Fibroblast of lung (primary cell): ENCODE data around the gene GNPDA2. TPM values are rescaled to one million over a fixed set of nuclear protein-coding genes. Genes with fewer than 3 reads are reported as not detected.

Source experiments
- DNase-seq, 2 donors: peaks; one replicate each; pipeline versions ENCODE4 v3.0.0 to v3.0.0-alpha.2; 2010; ENCODE audit warnings: low read depth in 2 of 2
- H2AFZ ChIP-seq: 2 replicates; pipeline ENCODE4 v1.5.1; 2012; ENCODE audit warnings: low read length, control low read depth, inconsistent platforms
- H3K27ac ChIP-seq: 2 replicates; pipeline ENCODE4 v1.5.1; 2011; ENCODE audit warnings: low read length, control low read depth; ENCODE audit not compliant: insufficient read depth
- H3K27me3 ChIP-seq: 2 replicates; pipeline ENCODE4 v1.5.1; 2011; ENCODE audit warnings: mild to moderate bottlenecking, low read length; ENCODE audit not compliant: control insufficient read depth, insufficient read depth
- H3K36me3 ChIP-seq: 2 replicates; pipeline ENCODE4 v1.5.1; 2011; ENCODE audit warnings: low read length; ENCODE audit not compliant: control insufficient read depth, insufficient read depth
- H3K4me1 ChIP-seq: 2 replicates; pipeline ENCODE4 v1.5.1; 2011; ENCODE audit warnings: low read length; ENCODE audit not compliant: control insufficient read depth, insufficient read depth; ENCODE audit errors: extremely low read depth
- H3K4me2 ChIP-seq: 2 replicates; pipeline ENCODE4 v1.5.1; 2011; ENCODE audit warnings: low read length, control low read depth; ENCODE audit not compliant: insufficient read depth; ENCODE audit errors: extremely low read depth
- H3K4me3 ChIP-seq, 4 experiments: fragments of 200-600 bp in 1 of 4; sonication (generic) in 1 of 4; replicated peaks in 1 of 4; 2 replicates each; pipeline ENCODE4 v1.5.1; 2011 to 2016; ENCODE audit warnings: low read length in 4 of 4, low read depth in 3 of 4, mild to moderate bottlenecking in 3 of 4, control low read depth in 2 of 4, inconsistent platforms in 1 of 4, mixed read lengths in 1 of 4; ENCODE audit not compliant: insufficient read depth in 1 of 4; ENCODE audit errors: control extremely low read depth in 1 of 4
- H3K79me2 ChIP-seq: 2 replicates; pipeline ENCODE4 v1.5.1; 2012; ENCODE audit warnings: mild to moderate bottlenecking, low read length, inconsistent platforms; ENCODE audit not compliant: control insufficient read depth, insufficient read depth
- H3K9ac ChIP-seq: 2 replicates; pipeline ENCODE4 v1.5.1; 2011; ENCODE audit warnings: mild to moderate bottlenecking, low read length, control low read depth; ENCODE audit not compliant: insufficient read depth
- H3K9me3 ChIP-seq: 2 replicates; pipeline ENCODE4 v1.5.1; 2012; ENCODE audit warnings: low read depth, low read length; ENCODE audit not compliant: control insufficient read depth, insufficient read depth
- H4K20me1 ChIP-seq: 2 replicates; pipeline ENCODE4 v1.5.1; 2011; ENCODE audit warnings: low read length; ENCODE audit not compliant: control insufficient read depth, insufficient read depth; ENCODE audit errors: extremely low read depth
- EZH2 ChIP-seq: IDR thresholded peaks from 2 replicates; pipeline ENCODE4 v1.5.1; 2012; ENCODE audit warnings: low read length, control low read depth, mild to moderate bottlenecking; ENCODE audit errors: missing control alignments
- polyA plus RNA-seq, 2 donors: library from polyadenylated mRNA; depleted of rRNA in 1 of 2; stranded (reverse) in 1 of 2; unstranded in 1 of 2; fragments of >200 nt; gene quantifications; 2 replicates each; pipeline ENCODE4 v1.2.1, GENCODE V29; 2011 to 2012; ENCODE audit warnings: missing spikeins in 1 of 2
- total RNA-seq: library from RNA; depleted of rRNA; stranded (reverse); fragments of >200 nt; gene quantifications from 2 replicates; pipeline ENCODE4 v1.2.1, GENCODE V29; 2014
- TF ChIP-seq, protein P1 (sequence below), 2 donors: IDR thresholded peaks in 1 of 2; conservative IDR thresholded peaks in 1 of 2; 1 replicate in 1 of 2; 2 replicates in 1 of 2; pipeline ENCODE4 v1.5.1; 2011 to 2012; ENCODE audit warnings: low read length in 2 of 2, control low read depth in 1 of 2, inconsistent platforms in 1 of 2, low read depth in 1 of 2, mild to moderate bottlenecking in 1 of 2

GNPDA2 gene
- total and polyA plus RNA-seq, 2 donors (not counting 1 experiment from before 2014, with no cell fraction given), result 23.1 to 31.6 TPM

DNA sequence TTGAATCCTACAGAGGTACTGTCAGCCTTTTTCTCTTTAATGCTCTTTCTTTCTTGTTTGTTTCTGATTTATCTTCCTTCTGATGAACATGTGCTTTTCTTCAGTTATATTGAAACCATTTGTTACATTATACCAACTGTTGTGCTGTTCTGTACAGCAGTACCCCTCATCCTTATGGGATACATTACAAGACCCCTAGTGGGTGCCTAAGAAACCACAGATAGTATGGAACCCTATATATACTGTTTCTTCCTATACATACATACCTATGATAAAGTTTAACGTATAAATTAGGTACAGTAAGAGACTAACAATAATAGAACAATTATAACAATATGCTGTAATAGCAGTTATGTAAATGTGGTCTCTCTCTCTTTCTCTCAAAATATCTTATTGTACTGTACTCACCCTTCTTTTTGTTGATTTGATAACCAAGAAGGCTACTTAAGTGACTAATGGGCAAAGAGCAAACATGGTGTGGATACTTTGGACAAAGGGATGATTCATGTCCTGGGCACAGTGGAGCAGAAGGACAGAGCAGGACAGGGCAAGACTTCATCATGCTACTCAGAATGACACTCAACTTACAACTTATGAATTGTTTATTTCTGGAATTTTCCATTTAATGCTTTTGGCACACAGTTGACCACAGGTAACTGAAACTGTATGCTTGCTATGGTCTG is 64.3 kb downstream of the GNPDA2 start:
- no peak overlapping the region for H3K27ac ChIP-seq
- no peak for DNase-seq
- no peak overlapping the region for H3K4me3 ChIP-seq
- no peak overlapping the region for H3K9ac ChIP-seq
- no peaks in the 10 kb centered on the region for H3K36me3 ChIP-seq
- H3K27me3 ChIP-seq, result no peaks in the 10 kb centered on the region
- H3K9me3 ChIP-seq, result no peaks in the 10 kb centered on the region
- no peaks in the 10 kb centered on the region for H3K4me1 ChIP-seq
- H2AFZ ChIP-seq, result no peak overlapping the region
- no peaks in the 10 kb centered on the region for H4K20me1 ChIP-seq
- H3K79me2 ChIP-seq, result no peaks in the 10 kb centered on the region
- TF ChIP-seq, protein P1, sequence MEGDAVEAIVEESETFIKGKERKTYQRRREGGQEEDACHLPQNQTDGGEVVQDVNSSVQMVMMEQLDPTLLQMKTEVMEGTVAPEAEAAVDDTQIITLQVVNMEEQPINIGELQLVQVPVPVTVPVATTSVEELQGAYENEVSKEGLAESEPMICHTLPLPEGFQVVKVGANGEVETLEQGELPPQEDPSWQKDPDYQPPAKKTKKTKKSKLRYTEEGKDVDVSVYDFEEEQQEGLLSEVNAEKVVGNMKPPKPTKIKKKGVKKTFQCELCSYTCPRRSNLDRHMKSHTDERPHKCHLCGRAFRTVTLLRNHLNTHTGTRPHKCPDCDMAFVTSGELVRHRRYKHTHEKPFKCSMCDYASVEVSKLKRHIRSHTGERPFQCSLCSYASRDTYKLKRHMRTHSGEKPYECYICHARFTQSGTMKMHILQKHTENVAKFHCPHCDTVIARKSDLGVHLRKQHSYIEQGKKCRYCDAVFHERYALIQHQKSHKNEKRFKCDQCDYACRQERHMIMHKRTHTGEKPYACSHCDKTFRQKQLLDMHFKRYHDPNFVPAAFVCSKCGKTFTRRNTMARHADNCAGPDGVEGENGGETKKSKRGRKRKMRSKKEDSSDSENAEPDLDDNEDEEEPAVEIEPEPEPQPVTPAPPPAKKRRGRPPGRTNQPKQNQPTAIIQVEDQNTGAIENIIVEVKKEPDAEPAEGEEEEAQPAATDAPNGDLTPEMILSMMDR (conservative IDR thresholded peaks at IDR 0.05 in 1 of 2, IDR thresholded peaks at IDR 0.05 in 1 of 2; ENCODE audit: low read depth in 1 of 2, low read length in 2 of 2), result no peak
- TF ChIP-seq EZH2, result no peak
- no peak overlapping the region for H3K4me2 ChIP-seq

DNA sequence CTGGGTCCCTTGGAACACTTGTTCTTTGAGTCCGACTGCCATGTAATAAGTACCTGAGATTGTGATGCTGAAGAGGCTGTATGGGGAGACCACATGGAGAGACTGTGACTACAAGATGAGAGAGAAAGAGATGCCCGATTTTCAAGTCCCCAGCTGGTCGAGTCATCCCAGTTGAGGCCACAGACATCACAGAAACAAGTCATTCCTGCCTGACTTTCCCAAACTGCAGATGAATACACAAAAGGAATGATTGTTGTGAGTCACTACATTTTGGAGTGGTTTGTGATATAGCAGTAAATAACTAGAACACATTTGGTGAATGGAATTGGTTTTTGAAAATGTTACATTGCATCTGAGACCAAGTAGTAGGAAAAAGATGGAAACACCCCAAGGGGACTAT is 66.0 kb downstream of the GNPDA2 start:
- Histone ChIP-seq H3K4me1 (no peaks in the 10 kb centered on the region), H3K27ac (no peak overlapping the region), H3K4me3 (no peak overlapping the region), H3K9ac (no peak overlapping the region), H3K36me3 (no peaks in the 10 kb centered on the region), H2AFZ (no peak overlapping the region), H3K9me3 (no peaks in the 10 kb centered on the region), H3K79me2 (no peaks in the 10 kb centered on the region), H4K20me1 (no peaks in the 10 kb centered on the region), H3K4me2 (no peak overlapping the region), H3K27me3 (no peaks in the 10 kb centered on the region)
- TF ChIP-seq EZH2, result no peak
- TF ChIP-seq, protein P1 (conservative IDR thresholded peaks at IDR 0.05 in 1 of 2, IDR thresholded peaks at IDR 0.05 in 1 of 2; ENCODE audit: low read depth in 1 of 2, low read length in 2 of 2), result no peak
- DNase-seq, result no peak

GRCh38 chr4:44652002-44652401 is 74.4 kb downstream of the GNPDA2 start:
- no peak for DNase-seq
- Histone ChIP-seq H3K4me3 (no peak overlapping the region), H3K4me2 (no peak overlapping the region), H3K9me3 (no peaks in the 10 kb centered on the region), H3K79me2 (no peaks in the 10 kb centered on the region), H3K27ac (no peak overlapping the region), H4K20me1 (no peaks in the 10 kb centered on the region), H3K36me3 (no peaks in the 10 kb centered on the region), H2AFZ (no peak overlapping the region), H3K9ac (no peak overlapping the region), H3K4me1 (no peaks in the 10 kb centered on the region), H3K27me3 (no peaks in the 10 kb centered on the region)
- no peak for TF ChIP-seq EZH2
- TF ChIP-seq, protein P1 (conservative IDR thresholded peaks at IDR 0.05 in 1 of 2, IDR thresholded peaks at IDR 0.05 in 1 of 2; ENCODE audit: low read depth in 1 of 2, low read length in 2 of 2), result no peak

Other genes starting within 250 kb of the GNPDA2 start
- gene YIPF7, start 74.9 kb downstream of the GNPDA2 start, total RNA-seq, result under 0.01 TPM in 1 of 2 replicates, not detected in the other
- not detected in 2 replicates for gene YIPF7, start 74.9 kb downstream of the GNPDA2 start, polyA plus RNA-seq
- 12.1 and 13.9 TPM in 2 replicates for gene GUF1, start 48.1 kb downstream of the GNPDA2 start, total RNA-seq
- 18.3 and 20.9 TPM in 2 replicates for gene GUF1, start 48.1 kb downstream of the GNPDA2 start, polyA plus RNA-seq